WTC11 (cell line): Measurements from ENCODE around the gene KIDINS220. TPM values are rescaled to one million over a fixed set of nuclear protein-coding genes. Genes with fewer than 3 reads are reported as not detected.

Experiments
- ATAC-seq: fragments of 200-7000 bp; cut with Tn5 transposase; 2 replicates; pipeline ENCODE4 v1.10.0; 2021; ENCODE audit warnings: mild to moderate bottlenecking, moderate library complexity
- CTCF ChIA-PET: fragments of 300-600 bp; sonication (Branson Sonifier 250); formaldehyde crosslinking; loops from one replicate; lab custom pipeline; 2021; ENCODE audit warnings: antibody characterized with exemption; lab: Charles Lee
- POLR2A ChIA-PET: fragments of 350-600 bp; sonication (Branson Sonifier 250); formaldehyde crosslinking; loops from one replicate; lab custom pipeline; 2021; ENCODE audit warnings: antibody characterized with exemption; lab: Charles Lee
- DNase-seq: peaks from one replicate; pipeline ENCODE4 v3.0.0; 2021; ENCODE audit warnings: low spot score
- H3K27ac Mint-ChIP-seq: 2 replicates; pipeline ENCODE4 v1.8.0; 2021; ENCODE audit warnings: mixed read lengths
- H3K27me3 Mint-ChIP-seq: 2 replicates; pipeline ENCODE4 v1.8.0; 2021; ENCODE audit warnings: low read depth, mild to moderate bottlenecking, moderate library complexity, mixed read lengths
- H3K36me3 Mint-ChIP-seq: 2 replicates; pipeline ENCODE4 v1.8.0; 2021; ENCODE audit warnings: mixed read lengths
- H3K4me1 Mint-ChIP-seq: 2 replicates; pipeline ENCODE4 v1.8.0; 2022; ENCODE audit warnings: mixed read lengths
- H3K4me3 Mint-ChIP-seq: 2 replicates; pipeline ENCODE4 v1.8.0; 2021; ENCODE audit warnings: mild to moderate bottlenecking, moderate library complexity, mixed read lengths
- H3K9me3 Mint-ChIP-seq: 2 replicates; pipeline ENCODE4 v1.8.0; 2021; ENCODE audit warnings: mixed read lengths
- ATF1 ChIP-seq: sonication (generic); formaldehyde crosslinking; IDR thresholded peaks from 2 replicates; pipeline ENCODE4 v1.8.1; 2023; ENCODE audit warnings: mild to moderate bottlenecking, moderate library complexity, missing genetic modification reagents
- ATF3 ChIP-seq: sonication (generic); formaldehyde crosslinking; conservative IDR thresholded peaks from 2 replicates; pipeline ENCODE4 v1.8.1; 2022; ENCODE audit warnings: mild to moderate bottlenecking, missing genetic modification reagents
- EMX1 ChIP-seq: fragments of 250-450 bp; sonication (Bioruptor Pico); IDR thresholded peaks from 2 replicates; pipeline ENCODE4 v1.8.0; 2021; ENCODE audit warnings: mild to moderate bottlenecking
- ERG ChIP-seq: fragments of 250-450 bp; sonication (Bioruptor Pico); IDR thresholded peaks from 2 replicates; pipeline ENCODE4 v1.8.0; 2021; ENCODE audit warnings: mild to moderate bottlenecking
- ESRRA ChIP-seq: sonication (generic); formaldehyde crosslinking; IDR thresholded peaks from 2 replicates; pipeline ENCODE4 v1.8.1; 2022; ENCODE audit warnings: mild to moderate bottlenecking, missing genetic modification reagents, borderline replicate concordance
- FOXK1 ChIP-seq: sonication (generic); formaldehyde crosslinking; IDR thresholded peaks from 2 replicates; pipeline ENCODE4 v1.8.0; 2022; ENCODE audit warnings: mild to moderate bottlenecking, moderate library complexity, missing genetic modification reagents
- FOXP1 ChIP-seq: sonication (generic); formaldehyde crosslinking; IDR thresholded peaks from 2 replicates; pipeline ENCODE4 v1.8.0; 2022; ENCODE audit warnings: missing genetic modification reagents, mild to moderate bottlenecking, moderate library complexity, borderline replicate concordance
- HMGXB4 ChIP-seq: sonication (generic); formaldehyde crosslinking; IDR thresholded peaks from 2 replicates; pipeline ENCODE4 v1.8.1; 2023; ENCODE audit warnings: mild to moderate bottlenecking, moderate library complexity, missing genetic modification reagents
- JAZF1 ChIP-seq: fragments of 250-450 bp; sonication (Bioruptor Pico); IDR thresholded peaks from 2 replicates; pipeline ENCODE4 v1.9.0; 2021; ENCODE audit warnings: moderate library complexity, mild to moderate bottlenecking, inconsistent platforms
- MAX ChIP-seq: sonication (generic); formaldehyde crosslinking; IDR thresholded peaks from 2 replicates; pipeline ENCODE4 v1.8.0; 2022; ENCODE audit warnings: mild to moderate bottlenecking, missing genetic modification reagents
- NR1H2 ChIP-seq: sonication (generic); formaldehyde crosslinking; IDR thresholded peaks from 2 replicates; pipeline ENCODE4 v1.9.0; 2021; ENCODE audit warnings: mild to moderate bottlenecking, moderate library complexity, missing genetic modification reagents
- NR3C1 ChIP-seq: sonication (generic); formaldehyde crosslinking; conservative IDR thresholded peaks from 2 replicates; pipeline ENCODE4 v1.8.1; 2023; ENCODE audit warnings: low read depth, mild to moderate bottlenecking, missing genetic modification reagents
- SOX15 ChIP-seq: fragments of 250-450 bp; sonication (Bioruptor Pico); IDR thresholded peaks from 2 replicates; pipeline ENCODE4 v1.9.0; 2021; ENCODE audit warnings: mild to moderate bottlenecking
- TP53 ChIP-seq: sonication (generic); formaldehyde crosslinking; IDR thresholded peaks from 2 replicates; pipeline ENCODE4 v1.8.1; 2023; ENCODE audit warnings: mild to moderate bottlenecking, missing genetic modification reagents
- USF2 ChIP-seq: sonication (generic); formaldehyde crosslinking; IDR thresholded peaks from 2 replicates; pipeline ENCODE4 v1.8.1; 2023; ENCODE audit warnings: mild to moderate bottlenecking, missing genetic modification reagents, moderate library complexity
- ZMAT4 ChIP-seq: fragments of 250-450 bp; sonication (Bioruptor Pico); IDR thresholded peaks from 2 replicates; pipeline ENCODE4 v1.9.0; 2021; ENCODE audit warnings: mild to moderate bottlenecking
- ZNF396 ChIP-seq: fragments of 250-450 bp; sonication (Bioruptor Pico); IDR thresholded peaks from 2 replicates; pipeline ENCODE4 v1.8.0; 2021; ENCODE audit warnings: mild to moderate bottlenecking, moderate library complexity, borderline replicate concordance
- ZNF425 ChIP-seq: fragments of 250-450 bp; sonication (Bioruptor Pico); conservative IDR thresholded peaks from 2 replicates; pipeline ENCODE4 v1.9.0; 2021; ENCODE audit warnings: mild to moderate bottlenecking
- ZSCAN18 ChIP-seq: fragments of 250-450 bp; sonication (Bioruptor Pico); IDR thresholded peaks from 2 replicates; pipeline ENCODE4 v2.1.2; 2022; ENCODE audit warnings: mild to moderate bottlenecking, moderate library complexity
- total RNA-seq: library from RNA; stranded (reverse); gene quantifications from 3 replicates; pipeline ENCODE4 v1.2.3, GENCODE V29; 2021

The KIDINS220 gene
- total RNA-seq, 1 experiment from 2014 or later: 23.9 TPM

GRCh38 chr2:8725838-8726237, 111.6 kb downstream of the KIDINS220 start (continued):
- TF ChIP-seq ZNF396: no peak
- TF ChIP-seq FOXK1: no peak
- no peak for TF ChIP-seq USF2
- TF ChIP-seq ZMAT4 (CRISPR knock-in tag): no peak

GRCh38 chr2:8722986-8723385, 114.4 kb downstream of the KIDINS220 start:
- H3K36me3 Mint-ChIP-seq: no peaks in the 10 kb centered on the region
- H3K9me3 Mint-ChIP-seq: no peaks in the 10 kb centered on the region
- DNase-seq (no peak), ATAC-seq (no peak)
- no peak overlapping the region for H3K4me3 Mint-ChIP-seq
- H3K27me3 Mint-ChIP-seq: no peaks in the 10 kb centered on the region
- TF ChIP-seq ATF1 (CRISPR knock-in tag): no peak
- TF ChIP-seq SOX15 (CRISPR knock-in tag): no peak
- TF ChIP-seq ZSCAN18 (CRISPR knock-in tag): no peak
- no peak for TF ChIP-seq ATF3
- TF ChIP-seq ESRRA (CRISPR knock-in tag): no peak
- no peak for TF ChIP-seq FOXP1 (CRISPR knock-in tag)
- TF ChIP-seq HMGXB4: no peak
- no peak for TF ChIP-seq MAX
- no peak for TF ChIP-seq ERG (CRISPR knock-in tag)
- no peak for TF ChIP-seq NR3C1
- TF ChIP-seq EMX1 (CRISPR knock-in tag): no peak
- no peak for TF ChIP-seq FOXK1
- no peak for TF ChIP-seq JAZF1 (CRISPR knock-in tag)
- no peak for TF ChIP-seq NR1H2 (CRISPR knock-in tag)
- no peak for TF ChIP-seq TP53
- TF ChIP-seq ZNF425 (CRISPR knock-in tag): no peak
- POLR2A ChIA-PET: no interaction called here
- no peak overlapping the region for H3K27ac Mint-ChIP-seq
- H3K4me1 Mint-ChIP-seq: no peaks in the 10 kb centered on the region
- CTCF ChIA-PET: no interaction called here
